ENCODE measurements around the gene ZNF662. TPM values are rescaled to one million over a fixed set of nuclear protein-coding genes. Genes with fewer than 3 reads are reported as not detected.

The ZNF662 gene
- total and polyA plus RNA-seq, 2 experiments from 2014 or later: 0.07 TPM; not detected in 1

GRCh38 chr3:42892169-42892568 lies 13.8 kb upstream of the ZNF662 start:
- Histone ChIP-seq H3K4me2 (no peak overlapping the region), H3K79me2 (no peaks in the 10 kb centered on the region), H3K27ac (no peak overlapping the region), H3K36me3 (replicated peaks; ENCODE audit: insufficient read depth, low read depth) (no peaks in the 10 kb centered on the region), H3K9me2 (replicated peaks; ENCODE audit: insufficient read depth) (no peaks in the 10 kb centered on the region), H3K9me3 (ENCODE audit: low read depth) (no peaks in the 10 kb centered on the region), H2AFZ (no peak overlapping the region), H3K27me3 (no peaks in the 10 kb centered on the region), H3K4me3 (no peak overlapping the region), H4K20me1 (ENCODE audit: insufficient read depth, poor library complexity, severe bottlenecking) (no peaks in the 10 kb centered on the region), H3K4me1 (ENCODE audit: insufficient read depth) (no peaks in the 10 kb centered on the region)
- no peak for DNase-seq (ENCODE audit: low spot score)
- 85% methylated on average over 1 of the region's 1 CpG for WGBS (ENCODE audit: low lambda C conversion rate, missing lambda C conversion rate)
- TF ChIP-seq EZH2phosphoT487 (IDR thresholded peaks at IDR 0.05; ENCODE audit: low read depth, severe bottlenecking, unreplicated experiment) (no peak), EZH2 (IDR thresholded peaks at IDR 0.05; ENCODE audit: borderline replicate concordance) (no peak), CTCF (IDR thresholded peaks at IDR 0.05; ENCODE audit: poor library complexity) (no peak)

GRCh38 chr3:42892807-42893206 lies 13.1 kb upstream of the ZNF662 start:
- no peak for DNase-seq (ENCODE audit: low spot score)
- WGBS (ENCODE audit: low lambda C conversion rate, missing lambda C conversion rate): 84% methylated on average over 1 of the region's 1 CpG
- no peaks in the 10 kb centered on the region for H4K20me1 ChIP-seq (ENCODE audit: insufficient read depth, poor library complexity, severe bottlenecking)

GRCh38 chr3:42894698-42895579 lies 11.0 kb upstream of the ZNF662 start:
- no peaks in the 10 kb centered on the region for H3K36me3 ChIP-seq (replicated peaks; ENCODE audit: insufficient read depth, low read depth)
- no peaks in the 10 kb centered on the region for H3K27me3 ChIP-seq
- peak overlapping the region; percentile 49 for H3K27ac ChIP-seq
- H4K20me1 ChIP-seq (ENCODE audit: insufficient read depth, poor library complexity, severe bottlenecking): no peaks in the 10 kb centered on the region
- H3K4me1 ChIP-seq (ENCODE audit: insufficient read depth): no peaks in the 10 kb centered on the region
- no peak for TF ChIP-seq EZH2 (IDR thresholded peaks at IDR 0.05; ENCODE audit: borderline replicate concordance)
- TF ChIP-seq EZH2phosphoT487 (IDR thresholded peaks at IDR 0.05; ENCODE audit: low read depth, severe bottlenecking, unreplicated experiment): no peak
- TF ChIP-seq CTCF (IDR thresholded peaks at IDR 0.05; ENCODE audit: poor library complexity): no peak
- no peaks in the 10 kb centered on the region for H3K79me2 ChIP-seq
- H3K9me3 ChIP-seq (ENCODE audit: low read depth): no peaks in the 10 kb centered on the region
- 71% methylated on average over 3 of the region's 3 CpGs for WGBS (ENCODE audit: low lambda C conversion rate, missing lambda C conversion rate)
- no peak overlapping the region for H3K4me3 ChIP-seq
- no peaks in the 10 kb centered on the region for H3K9me2 ChIP-seq (replicated peaks; ENCODE audit: insufficient read depth)
- H2AFZ ChIP-seq: no peak overlapping the region
- H3K4me2 ChIP-seq: no peak overlapping the region
- DNase-seq (ENCODE audit: low spot score): peak; percentile 43

More at GRCh38 chr3:42892807-42893206, 13.1 kb upstream of the ZNF662 start:
- H3K79me2 ChIP-seq: no peaks in the 10 kb centered on the region
- TF ChIP-seq CTCF (IDR thresholded peaks at IDR 0.05; ENCODE audit: poor library complexity): no peak
- H3K9me2 ChIP-seq (replicated peaks; ENCODE audit: insufficient read depth): no peaks in the 10 kb centered on the region
- H3K9me3 ChIP-seq (ENCODE audit: low read depth): no peaks in the 10 kb centered on the region
- H3K27me3 ChIP-seq: no peaks in the 10 kb centered on the region
- no peak overlapping the region for H3K4me3 ChIP-seq
- no peak overlapping the region for H3K27ac ChIP-seq
- no peak overlapping the region for H3K4me2 ChIP-seq
- no peak overlapping the region for H2AFZ ChIP-seq
- no peaks in the 10 kb centered on the region for H3K36me3 ChIP-seq (replicated peaks; ENCODE audit: insufficient read depth, low read depth)
- no peaks in the 10 kb centered on the region for H3K4me1 ChIP-seq (ENCODE audit: insufficient read depth)
